H1 (cell line): ENCODE measurements around the gene CACNB4.

Experiments used
- CHD1 ChIP-seq: IDR thresholded peaks from 2 replicates; pipeline ENCODE4 v1.6.1; 2012; ENCODE audit warnings: low read depth, low read length, improper control_type of control experiment
- CREB1 ChIP-seq: IDR thresholded peaks from 2 replicates; pipeline ENCODE4 v1.6.1; 2012; ENCODE audit warnings: inconsistent platforms
- EZH2 ChIP-seq: fragments of 200-600 bp; sonication (generic); IDR thresholded peaks from 2 replicates; pipeline ENCODE4 v1.7.1; 2012; ENCODE audit warnings: low read depth, mild to moderate bottlenecking, moderate library complexity, low read length, inconsistent platforms; ENCODE audit not compliant: severe bottlenecking
- GABPA ChIP-seq: IDR thresholded peaks from 2 replicates; pipeline ENCODE4 v1.6.1; 2011; ENCODE audit warnings: mild to moderate bottlenecking, low read length, moderate library complexity, borderline replicate concordance; ENCODE audit not compliant: insufficient read depth
- HDAC2 ChIP-seq, 2 experiments: fragments of 300-600 bp in 1 of 2; sonication (generic) in 1 of 2; IDR thresholded peaks; 2 replicates each; pipeline ENCODE4 v1.6.1; 2011 to 2012; ENCODE audit warnings: low read depth in 2 of 2, low read length in 2 of 2, mild to moderate bottlenecking in 2 of 2, moderate library complexity in 2 of 2, borderline replicate concordance in 1 of 2, inconsistent platforms in 1 of 2
- HDAC6 ChIP-seq: IDR thresholded peaks from one replicate; pipeline ENCODE4 v1.7.1; 2012; ENCODE audit warnings: low read depth, mild to moderate bottlenecking, inconsistent platforms, low read length, moderate library complexity
- JUN ChIP-seq: IDR thresholded peaks from 2 replicates; pipeline ENCODE4 v1.6.1; 2011; ENCODE audit warnings: low read depth, mild to moderate bottlenecking, improper control_type of control experiment, low read length
- POU5F1 ChIP-seq: IDR thresholded peaks from 2 replicates; pipeline ENCODE4 v1.6.1; 2011; ENCODE audit warnings: low read depth, mild to moderate bottlenecking, low read length, moderate library complexity
- SIX5 ChIP-seq: IDR thresholded peaks from 2 replicates; pipeline ENCODE4 v1.6.1; 2011; ENCODE audit warnings: mild to moderate bottlenecking, low read depth, low read length
- SP1 ChIP-seq: IDR thresholded peaks from 2 replicates; pipeline ENCODE4 v1.6.1; 2011; ENCODE audit warnings: low read depth, low read length
- SP2 ChIP-seq: IDR thresholded peaks from 2 replicates; pipeline ENCODE4 v1.6.1; 2012; ENCODE audit warnings: mild to moderate bottlenecking, low read length, inconsistent platforms
- SUZ12 ChIP-seq: fragments of 200-600 bp; sonication (generic); IDR thresholded peaks from 2 replicates; pipeline ENCODE4 v1.6.1; 2012; ENCODE audit warnings: mild to moderate bottlenecking, inconsistent platforms, low read length, moderate library complexity, mixed read lengths
- TF ChIP-seq, protein P1 (sequence below), 3 experiments: IDR thresholded peaks; 1 replicate in 2 of 3; 2 replicates in 1 of 3; pipeline versions ENCODE4 v1.5.1 to v1.6.1; 2011; ENCODE audit warnings: low read length in 3 of 3, mild to moderate bottlenecking in 3 of 3, inconsistent platforms in 2 of 3, low read depth in 1 of 3, moderate library complexity in 1 of 3; ENCODE audit not compliant: insufficient read depth in 1 of 3; ENCODE audit errors: control extremely low read depth in 1 of 3

DNA sequence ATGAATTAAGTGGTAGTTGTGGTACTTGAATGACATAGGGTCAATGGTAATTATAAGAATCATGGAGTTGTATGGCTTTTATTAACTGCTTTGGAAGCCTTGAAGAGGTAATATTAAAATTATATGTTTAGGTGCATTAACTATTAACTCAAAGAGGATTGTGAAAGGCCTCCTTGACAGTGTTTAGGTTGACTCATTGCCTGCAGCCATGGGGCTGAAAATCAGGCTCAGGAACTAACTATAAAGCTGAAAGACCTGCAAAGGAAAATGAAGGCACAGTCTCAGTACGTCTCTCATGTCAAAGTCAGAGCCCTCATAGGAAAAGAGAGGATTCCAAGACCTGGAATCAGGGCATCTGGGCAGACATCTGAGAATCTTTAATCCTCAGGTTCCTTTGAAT is 31.0 kb downstream of the CACNB4 start:
- TF ChIP-seq, protein P1, sequence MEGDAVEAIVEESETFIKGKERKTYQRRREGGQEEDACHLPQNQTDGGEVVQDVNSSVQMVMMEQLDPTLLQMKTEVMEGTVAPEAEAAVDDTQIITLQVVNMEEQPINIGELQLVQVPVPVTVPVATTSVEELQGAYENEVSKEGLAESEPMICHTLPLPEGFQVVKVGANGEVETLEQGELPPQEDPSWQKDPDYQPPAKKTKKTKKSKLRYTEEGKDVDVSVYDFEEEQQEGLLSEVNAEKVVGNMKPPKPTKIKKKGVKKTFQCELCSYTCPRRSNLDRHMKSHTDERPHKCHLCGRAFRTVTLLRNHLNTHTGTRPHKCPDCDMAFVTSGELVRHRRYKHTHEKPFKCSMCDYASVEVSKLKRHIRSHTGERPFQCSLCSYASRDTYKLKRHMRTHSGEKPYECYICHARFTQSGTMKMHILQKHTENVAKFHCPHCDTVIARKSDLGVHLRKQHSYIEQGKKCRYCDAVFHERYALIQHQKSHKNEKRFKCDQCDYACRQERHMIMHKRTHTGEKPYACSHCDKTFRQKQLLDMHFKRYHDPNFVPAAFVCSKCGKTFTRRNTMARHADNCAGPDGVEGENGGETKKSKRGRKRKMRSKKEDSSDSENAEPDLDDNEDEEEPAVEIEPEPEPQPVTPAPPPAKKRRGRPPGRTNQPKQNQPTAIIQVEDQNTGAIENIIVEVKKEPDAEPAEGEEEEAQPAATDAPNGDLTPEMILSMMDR (IDR thresholded peaks at IDR 0.05; ENCODE audit: control extremely low read depth in 1 of 3, insufficient read depth in 1 of 3, low read depth in 1 of 3, low read length in 3 of 3) = no peak
- no peak for TF ChIP-seq HDAC6
- no peak for TF ChIP-seq GABPA
- TF ChIP-seq EZH2 = no peak
- TF ChIP-seq SP1 = no peak
- no peak for TF ChIP-seq SP2
- no peak for TF ChIP-seq POU5F1
- no peak for TF ChIP-seq JUN
- TF ChIP-seq HDAC2 (IDR thresholded peaks at IDR 0.05; ENCODE audit: borderline replicate concordance in 1 of 2, low read depth in 2 of 2, low read length in 2 of 2) = no peak
- TF ChIP-seq SIX5 = no peak
- TF ChIP-seq CREB1 = no peak
- TF ChIP-seq CHD1 = no peak
- TF ChIP-seq SUZ12 = no peak
